ENCODE results near the gene SLC8A2. TPM values are rescaled to one million over a fixed set of nuclear protein-coding genes. Genes with fewer than 3 reads are reported as not detected.

SLC8A2 gene
- total RNA-seq, 1 donor from 2014 or later: 3.7 TPM

DNA sequence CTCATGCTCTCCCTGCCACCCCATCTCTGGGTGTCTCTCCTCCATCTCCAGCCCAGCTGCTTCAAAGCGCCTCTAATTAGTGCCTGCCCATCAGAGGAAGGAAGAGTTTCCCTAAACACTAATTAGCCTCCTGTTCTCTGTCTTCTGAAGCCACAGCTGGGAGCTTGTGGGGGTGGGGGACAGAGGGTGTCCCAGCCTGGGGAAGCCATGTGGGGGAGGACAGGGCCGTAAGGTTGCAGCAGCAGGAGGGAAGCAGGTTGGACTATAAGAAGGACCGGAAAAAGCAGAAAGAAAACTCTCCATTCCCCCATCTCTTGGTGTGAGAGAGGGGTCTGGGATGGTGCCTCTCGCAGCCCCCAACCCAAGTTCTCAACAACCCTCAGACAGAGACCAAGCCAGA, 26.2 kb downstream of the SLC8A2 start:
- TF ChIP-seq, protein P1, sequence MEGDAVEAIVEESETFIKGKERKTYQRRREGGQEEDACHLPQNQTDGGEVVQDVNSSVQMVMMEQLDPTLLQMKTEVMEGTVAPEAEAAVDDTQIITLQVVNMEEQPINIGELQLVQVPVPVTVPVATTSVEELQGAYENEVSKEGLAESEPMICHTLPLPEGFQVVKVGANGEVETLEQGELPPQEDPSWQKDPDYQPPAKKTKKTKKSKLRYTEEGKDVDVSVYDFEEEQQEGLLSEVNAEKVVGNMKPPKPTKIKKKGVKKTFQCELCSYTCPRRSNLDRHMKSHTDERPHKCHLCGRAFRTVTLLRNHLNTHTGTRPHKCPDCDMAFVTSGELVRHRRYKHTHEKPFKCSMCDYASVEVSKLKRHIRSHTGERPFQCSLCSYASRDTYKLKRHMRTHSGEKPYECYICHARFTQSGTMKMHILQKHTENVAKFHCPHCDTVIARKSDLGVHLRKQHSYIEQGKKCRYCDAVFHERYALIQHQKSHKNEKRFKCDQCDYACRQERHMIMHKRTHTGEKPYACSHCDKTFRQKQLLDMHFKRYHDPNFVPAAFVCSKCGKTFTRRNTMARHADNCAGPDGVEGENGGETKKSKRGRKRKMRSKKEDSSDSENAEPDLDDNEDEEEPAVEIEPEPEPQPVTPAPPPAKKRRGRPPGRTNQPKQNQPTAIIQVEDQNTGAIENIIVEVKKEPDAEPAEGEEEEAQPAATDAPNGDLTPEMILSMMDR (IDR thresholded peaks at IDR 0.05; ENCODE audit: unreplicated experiment): no peak
- no peak for DNase-seq (ENCODE audit: low spot score in 2 of 2, unreplicated experiment in 2 of 2)
- Mint-ChIP-seq H3K27ac (no peak overlapping the region), H3K4me3 (no peak overlapping the region), H3K4me1 (peaks cover 17% of the 10 kb centered on the region), H3K9me3 (no peaks in the 10 kb centered on the region), H3K36me3 (no peaks in the 10 kb centered on the region), H3K27me3 (ENCODE audit: low read depth) (peaks cover 93% of the 10 kb centered on the region)

DNA sequence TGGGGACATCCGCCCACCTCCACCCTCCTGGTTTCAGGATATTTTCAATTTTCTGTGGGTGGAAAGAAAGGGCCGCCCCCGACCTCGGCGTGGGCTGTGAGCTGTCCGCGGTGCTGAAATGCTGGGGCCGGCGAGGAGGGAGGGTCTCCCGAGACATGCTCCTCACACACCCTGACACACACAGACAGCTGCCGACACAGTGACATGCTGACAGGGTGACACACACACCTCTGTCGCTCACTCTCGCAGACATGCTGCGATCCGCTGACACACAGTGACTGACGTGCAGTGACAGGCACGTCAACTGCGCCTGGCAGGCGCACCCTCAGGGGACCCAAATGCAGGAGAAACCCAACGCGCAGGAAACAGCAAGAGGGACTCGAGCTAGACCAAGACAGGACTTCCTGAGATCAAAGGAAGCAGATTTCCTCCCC, 27.3 kb downstream of the SLC8A2 start:
- H3K9me3 Mint-ChIP-seq: no peaks in the 10 kb centered on the region
- H3K4me1 Mint-ChIP-seq: peaks cover 17% of the 10 kb centered on the region
- DNase-seq (ENCODE audit: low spot score in 2 of 2, unreplicated experiment in 2 of 2): peak; percentile 50 to 74
- TF ChIP-seq, protein P1 (IDR thresholded peaks at IDR 0.05; ENCODE audit: unreplicated experiment): no peak
- H3K36me3 Mint-ChIP-seq: no peaks in the 10 kb centered on the region
- H3K27ac Mint-ChIP-seq: no peak overlapping the region
- H3K27me3 Mint-ChIP-seq (ENCODE audit: low read depth): peaks cover 87% of the 10 kb centered on the region
- H3K4me3 Mint-ChIP-seq: no peak overlapping the region

DNA sequence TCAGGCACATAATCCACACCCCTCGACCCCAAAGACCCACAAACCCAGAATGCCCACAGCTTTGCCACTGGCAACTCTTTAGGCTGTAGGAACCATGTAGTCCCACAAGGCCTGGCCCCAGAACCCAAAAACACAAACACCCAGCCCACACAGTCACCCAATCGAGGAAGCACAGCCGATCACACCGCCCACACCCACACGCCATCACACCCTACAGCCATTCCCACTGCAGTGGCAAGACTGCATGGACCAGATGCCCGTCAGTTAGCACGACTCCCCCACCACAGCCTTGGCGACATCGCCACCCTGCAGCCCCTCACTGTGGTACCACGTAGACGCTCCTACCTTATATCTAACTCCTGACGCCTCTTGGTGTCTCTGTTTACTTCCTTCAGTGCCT, 28.4 kb downstream of the SLC8A2 start:
- Mint-ChIP-seq H3K4me3 (no peak overlapping the region), H3K27me3 (ENCODE audit: low read depth) (peaks cover 80% of the 10 kb centered on the region), H3K9me3 (no peaks in the 10 kb centered on the region), H3K36me3 (no peaks in the 10 kb centered on the region), H3K4me1 (peaks cover 17% of the 10 kb centered on the region), H3K27ac (no peak overlapping the region)
- TF ChIP-seq, protein P1 (IDR thresholded peaks at IDR 0.05; ENCODE audit: unreplicated experiment): no peak
- DNase-seq (ENCODE audit: low spot score in 2 of 2, unreplicated experiment in 2 of 2): no peak

DNA sequence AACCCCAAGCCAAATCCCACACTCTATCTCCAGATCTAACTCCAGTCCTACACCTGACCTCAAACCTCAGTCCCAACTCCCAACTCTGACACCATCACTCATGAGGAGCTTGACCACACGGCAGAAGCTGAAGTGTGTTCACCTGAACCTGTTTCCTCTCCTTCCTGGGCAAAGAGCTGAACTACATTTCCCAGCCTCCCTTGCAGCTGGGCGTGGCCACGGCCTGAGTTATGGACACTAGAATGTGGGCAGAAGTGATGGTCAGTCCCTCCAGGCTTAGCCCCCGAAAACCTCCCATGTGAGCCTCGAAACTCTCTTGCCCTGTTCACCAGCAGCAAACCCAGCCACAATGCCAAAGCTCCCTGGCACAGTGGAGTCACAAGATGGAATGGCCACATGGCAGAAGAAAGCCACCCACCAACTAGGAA, 32.9 kb downstream of the SLC8A2 start:
- Mint-ChIP-seq H3K4me3 (no peak overlapping the region), H3K27ac (no peak overlapping the region), H3K27me3 (ENCODE audit: low read depth) (peaks cover 45% of the 10 kb centered on the region), H3K4me1 (no peaks in the 10 kb centered on the region), H3K9me3 (no peaks in the 10 kb centered on the region), H3K36me3 (no peaks in the 10 kb centered on the region)
- TF ChIP-seq, protein P1 (IDR thresholded peaks at IDR 0.05; ENCODE audit: unreplicated experiment): no peak
- DNase-seq (ENCODE audit: low spot score in 2 of 2, unreplicated experiment in 2 of 2): no peak

DNA sequence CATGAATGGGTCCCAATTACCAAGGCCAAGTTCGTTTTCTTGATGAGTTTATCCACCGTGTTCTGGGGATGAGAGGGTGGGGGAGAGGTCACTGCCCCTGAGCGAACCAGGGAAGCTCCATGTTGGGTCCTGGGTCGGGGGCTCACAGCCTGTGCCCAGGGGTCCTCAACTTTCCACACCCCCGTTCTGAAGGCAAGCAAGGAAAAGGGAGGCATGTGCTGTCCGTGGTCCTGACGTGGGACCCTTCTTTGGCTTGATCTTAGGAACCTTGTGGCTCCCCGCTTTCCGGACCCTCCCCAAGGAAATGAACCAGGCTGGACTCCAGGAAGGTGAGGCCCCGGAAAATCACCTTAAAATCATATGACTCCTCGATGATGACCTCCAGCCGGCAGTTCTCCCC, 34.2 kb downstream of the SLC8A2 start:
- TF ChIP-seq, protein P1 (IDR thresholded peaks at IDR 0.05; ENCODE audit: unreplicated experiment): no peak
- no peaks in the 10 kb centered on the region for H3K36me3 Mint-ChIP-seq
- no peak for DNase-seq (ENCODE audit: low spot score in 2 of 2, unreplicated experiment in 2 of 2)
- H3K4me1 Mint-ChIP-seq: no peaks in the 10 kb centered on the region
- H3K27me3 Mint-ChIP-seq (ENCODE audit: low read depth): peaks cover 38% of the 10 kb centered on the region
- no peak overlapping the region for H3K27ac Mint-ChIP-seq
- no peak overlapping the region for H3K4me3 Mint-ChIP-seq
- no peaks in the 10 kb centered on the region for H3K9me3 Mint-ChIP-seq

Data from mesothelial cell of epicardium (in vitro differentiated cells).